Measurements from ENCODE around the gene ATP2B3. TPM values are rescaled to one million over a fixed set of nuclear protein-coding genes. Genes with fewer than 3 reads are reported as not detected.
A peak's percentile ranks its signal among the peaks of the same experiment; 100 is the strongest.

ATP2B3 gene
- total RNA-seq: not detected

DNA sequence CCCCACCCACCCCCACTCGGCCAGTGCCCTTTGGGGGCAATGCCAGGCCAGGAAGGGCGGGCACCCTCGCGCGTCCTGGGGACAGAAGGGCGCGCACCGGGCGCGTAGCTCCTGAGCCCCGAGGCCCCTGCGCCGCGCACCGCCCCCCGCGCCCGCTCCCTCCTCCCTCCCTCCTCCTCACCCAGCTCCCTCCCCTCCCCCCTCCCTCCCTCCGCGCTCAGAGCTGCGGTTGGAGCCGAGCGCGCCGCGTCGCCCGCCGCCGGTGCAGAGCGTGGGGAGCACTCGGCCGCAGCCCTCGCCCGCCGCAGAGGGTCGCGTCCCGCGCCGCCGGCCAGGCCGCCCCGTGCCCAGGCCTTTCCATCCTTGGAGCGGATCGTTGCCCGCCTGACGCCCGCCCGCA is at the start of gene ATP2B3:
TSS of gene ATP2B3 (plus strand) at position 220 of the 400 bp plus-strand sequence. CDS start 18,606 bp downstream, outside the sequence.
- no peaks in the 10 kb centered on the region for H3K27me3 ChIP-seq
- H3K4me1 ChIP-seq: no peaks in the 10 kb centered on the region
- H3K36me3 ChIP-seq: no peaks in the 10 kb centered on the region
- no peak within 1 kb of the TSS for H3K4me3 ChIP-seq (replicated peaks in 1 of 3)
- TF ChIP-seq, protein P1, sequence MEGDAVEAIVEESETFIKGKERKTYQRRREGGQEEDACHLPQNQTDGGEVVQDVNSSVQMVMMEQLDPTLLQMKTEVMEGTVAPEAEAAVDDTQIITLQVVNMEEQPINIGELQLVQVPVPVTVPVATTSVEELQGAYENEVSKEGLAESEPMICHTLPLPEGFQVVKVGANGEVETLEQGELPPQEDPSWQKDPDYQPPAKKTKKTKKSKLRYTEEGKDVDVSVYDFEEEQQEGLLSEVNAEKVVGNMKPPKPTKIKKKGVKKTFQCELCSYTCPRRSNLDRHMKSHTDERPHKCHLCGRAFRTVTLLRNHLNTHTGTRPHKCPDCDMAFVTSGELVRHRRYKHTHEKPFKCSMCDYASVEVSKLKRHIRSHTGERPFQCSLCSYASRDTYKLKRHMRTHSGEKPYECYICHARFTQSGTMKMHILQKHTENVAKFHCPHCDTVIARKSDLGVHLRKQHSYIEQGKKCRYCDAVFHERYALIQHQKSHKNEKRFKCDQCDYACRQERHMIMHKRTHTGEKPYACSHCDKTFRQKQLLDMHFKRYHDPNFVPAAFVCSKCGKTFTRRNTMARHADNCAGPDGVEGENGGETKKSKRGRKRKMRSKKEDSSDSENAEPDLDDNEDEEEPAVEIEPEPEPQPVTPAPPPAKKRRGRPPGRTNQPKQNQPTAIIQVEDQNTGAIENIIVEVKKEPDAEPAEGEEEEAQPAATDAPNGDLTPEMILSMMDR (IDR thresholded peaks at IDR 0.05): no peak
- TF ChIP-seq POLR2A (IDR thresholded peaks at IDR 0.05): no peak
- no peaks in the 10 kb centered on the region for H3K9me3 ChIP-seq
- no CpG with 5 or more reads among the region's 50 CpGs for WGBS, 2 donors
- H3K27ac ChIP-seq: no peak within 1 kb of the TSS
- no peak for DNase-seq
- intact Hi-C loops (cut with DNase I): no loop called here

DNA sequence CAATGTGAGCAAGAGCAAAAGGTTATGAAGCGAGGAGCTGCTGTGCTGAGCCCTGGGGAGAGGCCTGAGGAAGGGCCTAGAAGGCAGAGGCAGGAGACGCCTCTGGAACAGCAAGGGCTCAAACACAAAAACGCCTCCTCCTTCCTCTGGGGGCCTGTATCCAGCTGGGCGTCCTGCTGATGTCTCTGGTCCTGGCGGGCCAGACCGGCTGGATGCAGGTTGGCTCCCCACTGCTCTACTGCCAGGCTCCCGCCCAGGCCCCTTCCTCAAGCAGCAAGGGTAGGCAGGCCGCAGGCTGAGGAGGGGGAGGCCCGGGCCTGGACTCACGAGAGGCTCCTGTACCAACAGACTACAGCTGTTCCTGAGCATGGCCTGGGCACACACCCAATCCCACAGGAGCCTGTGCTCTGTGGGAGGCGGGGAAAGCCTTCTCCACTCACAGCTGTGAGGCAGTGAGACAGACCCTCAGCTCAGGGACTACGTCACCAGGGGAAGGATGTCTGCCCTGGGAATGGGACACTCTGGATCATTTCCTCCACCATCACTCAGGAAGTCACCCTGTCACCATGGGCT is 49.3 kb upstream of the ATP2B3 start:
- no peaks in the 10 kb centered on the region for H3K36me3 ChIP-seq
- H3K4me1 ChIP-seq: peaks cover 17 to 19% of the 10 kb centered on the region in 2 donors
- DNase-seq: peak in 1 of 2 donors; percentile 44
- intact Hi-C loops (cut with DNase I): no loop called here
- H3K27me3 ChIP-seq: no peaks in the 10 kb centered on the region
- no peak overlapping the region for H3K27ac ChIP-seq
- no peak overlapping the region for H3K4me3 ChIP-seq (replicated peaks in 1 of 3)
- TF ChIP-seq, protein P1 (IDR thresholded peaks at IDR 0.05): no peak
- no peak for TF ChIP-seq POLR2A (IDR thresholded peaks at IDR 0.05)
- 91 to 97% methylated on average over 5 to 6 of the region's 12 CpGs for WGBS, 2 donors
- H3K9me3 ChIP-seq: no peaks in the 10 kb centered on the region

DNA sequence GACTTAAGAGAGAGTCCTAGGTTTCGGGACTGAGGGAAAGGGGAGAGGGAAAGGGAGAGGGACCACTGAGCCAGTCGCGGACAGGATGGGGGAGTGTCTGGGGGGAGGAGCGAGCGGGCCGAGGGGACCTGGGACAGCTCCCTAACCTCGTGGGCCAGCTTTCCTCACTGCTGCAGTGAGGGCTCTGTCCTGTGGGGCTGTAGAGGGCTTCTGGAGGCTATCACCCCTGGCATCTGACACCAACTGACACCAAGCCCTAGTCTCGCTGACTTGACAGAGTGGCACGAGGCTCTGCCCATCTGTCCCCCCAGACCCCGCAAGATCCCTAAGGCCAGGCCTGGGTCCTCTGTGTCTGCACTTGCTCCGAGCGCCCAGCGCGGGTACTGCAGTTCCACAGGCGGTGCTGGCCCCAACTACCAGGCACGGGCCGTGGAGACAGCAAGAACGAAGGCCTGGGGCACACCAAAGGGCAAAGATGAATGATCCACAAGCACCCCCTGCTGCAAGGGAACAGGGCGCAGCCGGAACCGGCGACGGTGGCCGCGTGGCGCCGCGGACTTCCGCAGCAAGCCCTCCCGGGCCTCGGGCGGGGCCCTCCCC is 47.5 kb upstream of the ATP2B3 start:
- H3K4me3 ChIP-seq (replicated peaks in 1 of 3): peak overlapping the region; percentile 32 to 39 (median 33)
- TF ChIP-seq POLR2A (IDR thresholded peaks at IDR 0.05): no peak
- TF ChIP-seq, protein P1 (IDR thresholded peaks at IDR 0.05): peak in 1 of 6 experiments; percentile 5
- no peaks in the 10 kb centered on the region for H3K9me3 ChIP-seq
- 2% methylated on average over 7 to 9 of the region's 32 CpGs for WGBS, 2 donors
- peak; percentile 40 to 43 for DNase-seq
- no peaks in the 10 kb centered on the region for H3K27me3 ChIP-seq
- H3K4me1 ChIP-seq: peaks cover 9 to 11% of the 10 kb centered on the region in 2 donors
- intact Hi-C loops (cut with DNase I): no loop called here
- H3K27ac ChIP-seq: no peak overlapping the region
- H3K36me3 ChIP-seq: no peaks in the 10 kb centered on the region

DNA sequence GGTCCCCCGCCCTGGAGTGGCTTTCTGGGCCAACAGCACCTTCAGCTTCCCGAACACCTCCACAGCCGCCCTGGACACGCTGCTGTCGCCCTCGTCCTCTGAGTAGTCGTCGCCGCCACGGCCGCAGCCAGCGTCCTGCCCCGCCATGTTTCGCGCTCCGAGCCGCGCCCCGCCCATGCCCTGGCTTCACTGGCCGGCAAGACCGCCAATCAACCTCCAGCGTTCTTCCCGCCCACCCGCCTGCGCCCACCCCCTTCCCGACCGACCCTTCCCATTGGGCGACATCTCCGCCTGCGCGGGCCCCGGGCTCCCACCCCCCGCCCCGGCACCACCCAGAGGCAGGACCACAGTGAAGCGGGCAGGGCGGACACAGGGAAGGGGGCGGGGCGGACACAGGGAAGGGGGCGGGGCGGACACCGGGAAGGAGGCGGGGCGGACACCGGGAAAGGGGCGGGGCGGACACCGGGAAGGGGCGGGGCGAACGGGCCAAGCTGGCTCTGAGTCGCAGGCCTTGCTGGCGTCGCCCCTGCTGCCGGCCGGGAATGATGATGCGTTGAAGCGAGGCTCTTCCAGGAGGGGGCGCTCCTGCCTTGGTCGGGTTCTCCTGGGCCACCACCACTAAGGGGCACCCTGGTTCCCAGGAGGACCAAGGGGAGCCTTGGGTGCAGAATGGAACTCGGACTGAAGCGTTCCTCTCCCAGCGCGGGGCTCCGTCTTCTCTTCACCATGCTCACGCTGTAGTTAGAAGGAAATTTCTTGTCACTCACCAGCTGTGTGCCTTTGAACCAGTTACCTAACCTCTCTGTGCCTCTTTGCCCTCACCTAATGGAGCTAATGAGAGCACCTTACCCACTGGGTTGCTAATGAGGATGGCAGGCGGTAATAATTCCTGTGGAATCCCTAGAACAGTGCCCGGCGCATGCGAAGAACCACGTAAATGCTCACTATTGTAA is 46.8 kb upstream of the ATP2B3 start, which contains the start of gene HAUS7:
TSS of gene HAUS7 (minus strand) at position 166 of the 953 bp plus-strand sequence. CDS start at position 147, 19 bp downstream.
- H3K36me3 ChIP-seq: no peaks in the 10 kb centered on the region
- WGBS, 2 donors: 22 to 60% methylated on average over 10 to 14 of the region's 70 CpGs
- H3K27ac ChIP-seq: peak within 1 kb of the TSS in 1 of 3 donors; percentile 31
- TF ChIP-seq, protein P1 (IDR thresholded peaks at IDR 0.05): peak in 4 of 6 experiments; percentile 54 to 58 (median 56)
- peak in 1 of 2 donors; percentile 35 for TF ChIP-seq POLR2A (IDR thresholded peaks at IDR 0.05)
- intact Hi-C loops (cut with DNase I): no loop called here
- H3K4me3 ChIP-seq (replicated peaks in 1 of 3): peak within 1 kb of the TSS; percentile 32 to 39 (median 33)
- no peaks in the 10 kb centered on the region for H3K9me3 ChIP-seq
- H3K4me1 ChIP-seq: peaks cover 9 to 15% of the 10 kb centered on the region in 2 donors
- no peaks in the 10 kb centered on the region for H3K27me3 ChIP-seq
- peak; percentile 82 to 84 for DNase-seq
